Measurements from ENCODE around the gene PLXNA1.

DNA sequence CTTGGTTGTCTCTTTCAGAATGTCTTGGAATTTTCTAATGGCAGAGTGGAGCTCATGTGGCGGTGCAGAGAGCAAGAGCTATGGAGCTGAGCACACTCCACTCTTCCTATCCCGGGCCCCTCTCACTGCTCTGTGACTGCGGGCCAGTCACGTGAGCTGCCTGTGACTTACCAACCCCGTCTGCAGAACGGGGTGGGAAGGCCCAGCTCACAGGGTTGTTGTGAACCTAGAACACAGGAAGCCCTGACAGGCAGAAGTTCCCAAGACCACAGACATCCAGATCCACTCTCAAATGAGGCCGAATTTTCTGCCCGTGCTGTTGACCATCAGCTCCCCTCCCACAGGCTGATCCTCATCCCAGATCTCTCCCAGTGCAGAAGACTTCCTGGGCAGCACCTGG lies 35.5 kb upstream of the PLXNA1 start:
- TF ChIP-seq YY1 (IDR thresholded peaks at IDR 0.05; ENCODE audit: low read depth, low read length) (no peak), RAD21 (IDR thresholded peaks at IDR 0.05 in 1 of 2, conservative IDR thresholded peaks at IDR 0.05 in 1 of 2; ENCODE audit: low read depth in 2 of 2, low read length in 2 of 2) (no peak), POLR2AphosphoS5 (IDR thresholded peaks at IDR 0.05; ENCODE audit: low read depth, low read length) (no peak), POLR2A (IDR thresholded peaks at IDR 0.05; ENCODE audit: control extremely low read depth in 1 of 2, low read depth in 2 of 2, low read length in 2 of 2) (no peak), NRF1 (IDR thresholded peaks at IDR 0.05; ENCODE audit: low read depth, low read length) (no peak), KDM1A (IDR thresholded peaks at IDR 0.05; ENCODE audit: borderline replicate concordance, low read length) (no peak), BRCA1 (IDR thresholded peaks at IDR 0.05; ENCODE audit: low read depth, low read length) (no peak), SP1 (IDR thresholded peaks at IDR 0.05; ENCODE audit: low read depth, low read length) (no peak), EZH2 (IDR thresholded peaks at IDR 0.05; ENCODE audit: low read depth, low read length, severe bottlenecking) (no peak)
- TF ChIP-seq, protein P1, sequence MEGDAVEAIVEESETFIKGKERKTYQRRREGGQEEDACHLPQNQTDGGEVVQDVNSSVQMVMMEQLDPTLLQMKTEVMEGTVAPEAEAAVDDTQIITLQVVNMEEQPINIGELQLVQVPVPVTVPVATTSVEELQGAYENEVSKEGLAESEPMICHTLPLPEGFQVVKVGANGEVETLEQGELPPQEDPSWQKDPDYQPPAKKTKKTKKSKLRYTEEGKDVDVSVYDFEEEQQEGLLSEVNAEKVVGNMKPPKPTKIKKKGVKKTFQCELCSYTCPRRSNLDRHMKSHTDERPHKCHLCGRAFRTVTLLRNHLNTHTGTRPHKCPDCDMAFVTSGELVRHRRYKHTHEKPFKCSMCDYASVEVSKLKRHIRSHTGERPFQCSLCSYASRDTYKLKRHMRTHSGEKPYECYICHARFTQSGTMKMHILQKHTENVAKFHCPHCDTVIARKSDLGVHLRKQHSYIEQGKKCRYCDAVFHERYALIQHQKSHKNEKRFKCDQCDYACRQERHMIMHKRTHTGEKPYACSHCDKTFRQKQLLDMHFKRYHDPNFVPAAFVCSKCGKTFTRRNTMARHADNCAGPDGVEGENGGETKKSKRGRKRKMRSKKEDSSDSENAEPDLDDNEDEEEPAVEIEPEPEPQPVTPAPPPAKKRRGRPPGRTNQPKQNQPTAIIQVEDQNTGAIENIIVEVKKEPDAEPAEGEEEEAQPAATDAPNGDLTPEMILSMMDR (IDR thresholded peaks at IDR 0.05; ENCODE audit: control extremely low read depth in 1 of 3, insufficient read depth in 1 of 3, low read depth in 1 of 3, low read length in 3 of 3), result no peak
- TF ChIP-seq, protein P2, sequence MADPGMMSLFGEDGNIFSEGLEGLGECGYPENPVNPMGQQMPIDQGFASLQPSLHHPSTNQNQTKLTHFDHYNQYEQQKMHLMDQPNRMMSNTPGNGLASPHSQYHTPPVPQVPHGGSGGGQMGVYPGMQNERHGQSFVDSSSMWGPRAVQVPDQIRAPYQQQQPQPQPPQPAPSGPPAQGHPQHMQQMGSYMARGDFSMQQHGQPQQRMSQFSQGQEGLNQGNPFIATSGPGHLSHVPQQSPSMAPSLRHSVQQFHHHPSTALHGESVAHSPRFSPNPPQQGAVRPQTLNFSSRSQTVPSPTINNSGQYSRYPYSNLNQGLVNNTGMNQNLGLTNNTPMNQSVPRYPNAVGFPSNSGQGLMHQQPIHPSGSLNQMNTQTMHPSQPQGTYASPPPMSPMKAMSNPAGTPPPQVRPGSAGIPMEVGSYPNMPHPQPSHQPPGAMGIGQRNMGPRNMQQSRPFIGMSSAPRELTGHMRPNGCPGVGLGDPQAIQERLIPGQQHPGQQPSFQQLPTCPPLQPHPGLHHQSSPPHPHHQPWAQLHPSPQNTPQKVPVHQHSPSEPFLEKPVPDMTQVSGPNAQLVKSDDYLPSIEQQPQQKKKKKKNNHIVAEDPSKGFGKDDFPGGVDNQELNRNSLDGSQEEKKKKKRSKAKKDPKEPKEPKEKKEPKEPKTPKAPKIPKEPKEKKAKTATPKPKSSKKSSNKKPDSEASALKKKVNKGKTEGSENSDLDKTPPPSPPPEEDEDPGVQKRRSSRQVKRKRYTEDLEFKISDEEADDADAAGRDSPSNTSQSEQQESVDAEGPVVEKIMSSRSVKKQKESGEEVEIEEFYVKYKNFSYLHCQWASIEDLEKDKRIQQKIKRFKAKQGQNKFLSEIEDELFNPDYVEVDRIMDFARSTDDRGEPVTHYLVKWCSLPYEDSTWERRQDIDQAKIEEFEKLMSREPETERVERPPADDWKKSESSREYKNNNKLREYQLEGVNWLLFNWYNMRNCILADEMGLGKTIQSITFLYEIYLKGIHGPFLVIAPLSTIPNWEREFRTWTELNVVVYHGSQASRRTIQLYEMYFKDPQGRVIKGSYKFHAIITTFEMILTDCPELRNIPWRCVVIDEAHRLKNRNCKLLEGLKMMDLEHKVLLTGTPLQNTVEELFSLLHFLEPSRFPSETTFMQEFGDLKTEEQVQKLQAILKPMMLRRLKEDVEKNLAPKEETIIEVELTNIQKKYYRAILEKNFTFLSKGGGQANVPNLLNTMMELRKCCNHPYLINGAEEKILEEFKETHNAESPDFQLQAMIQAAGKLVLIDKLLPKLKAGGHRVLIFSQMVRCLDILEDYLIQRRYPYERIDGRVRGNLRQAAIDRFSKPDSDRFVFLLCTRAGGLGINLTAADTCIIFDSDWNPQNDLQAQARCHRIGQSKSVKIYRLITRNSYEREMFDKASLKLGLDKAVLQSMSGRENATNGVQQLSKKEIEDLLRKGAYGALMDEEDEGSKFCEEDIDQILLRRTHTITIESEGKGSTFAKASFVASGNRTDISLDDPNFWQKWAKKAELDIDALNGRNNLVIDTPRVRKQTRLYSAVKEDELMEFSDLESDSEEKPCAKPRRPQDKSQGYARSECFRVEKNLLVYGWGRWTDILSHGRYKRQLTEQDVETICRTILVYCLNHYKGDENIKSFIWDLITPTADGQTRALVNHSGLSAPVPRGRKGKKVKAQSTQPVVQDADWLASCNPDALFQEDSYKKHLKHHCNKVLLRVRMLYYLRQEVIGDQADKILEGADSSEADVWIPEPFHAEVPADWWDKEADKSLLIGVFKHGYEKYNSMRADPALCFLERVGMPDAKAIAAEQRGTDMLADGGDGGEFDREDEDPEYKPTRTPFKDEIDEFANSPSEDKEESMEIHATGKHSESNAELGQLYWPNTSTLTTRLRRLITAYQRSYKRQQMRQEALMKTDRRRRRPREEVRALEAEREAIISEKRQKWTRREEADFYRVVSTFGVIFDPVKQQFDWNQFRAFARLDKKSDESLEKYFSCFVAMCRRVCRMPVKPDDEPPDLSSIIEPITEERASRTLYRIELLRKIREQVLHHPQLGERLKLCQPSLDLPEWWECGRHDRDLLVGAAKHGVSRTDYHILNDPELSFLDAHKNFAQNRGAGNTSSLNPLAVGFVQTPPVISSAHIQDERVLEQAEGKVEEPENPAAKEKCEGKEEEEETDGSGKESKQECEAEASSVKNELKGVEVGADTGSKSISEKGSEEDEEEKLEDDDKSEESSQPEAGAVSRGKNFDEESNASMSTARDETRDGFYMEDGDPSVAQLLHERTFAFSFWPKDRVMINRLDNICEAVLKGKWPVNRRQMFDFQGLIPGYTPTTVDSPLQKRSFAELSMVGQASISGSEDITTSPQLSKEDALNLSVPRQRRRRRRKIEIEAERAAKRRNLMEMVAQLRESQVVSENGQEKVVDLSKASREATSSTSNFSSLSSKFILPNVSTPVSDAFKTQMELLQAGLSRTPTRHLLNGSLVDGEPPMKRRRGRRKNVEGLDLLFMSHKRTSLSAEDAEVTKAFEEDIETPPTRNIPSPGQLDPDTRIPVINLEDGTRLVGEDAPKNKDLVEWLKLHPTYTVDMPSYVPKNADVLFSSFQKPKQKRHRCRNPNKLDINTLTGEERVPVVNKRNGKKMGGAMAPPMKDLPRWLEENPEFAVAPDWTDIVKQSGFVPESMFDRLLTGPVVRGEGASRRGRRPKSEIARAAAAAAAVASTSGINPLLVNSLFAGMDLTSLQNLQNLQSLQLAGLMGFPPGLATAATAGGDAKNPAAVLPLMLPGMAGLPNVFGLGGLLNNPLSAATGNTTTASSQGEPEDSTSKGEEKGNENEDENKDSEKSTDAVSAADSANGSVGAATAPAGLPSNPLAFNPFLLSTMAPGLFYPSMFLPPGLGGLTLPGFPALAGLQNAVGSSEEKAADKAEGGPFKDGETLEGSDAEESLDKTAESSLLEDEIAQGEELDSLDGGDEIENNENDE (IDR thresholded peaks at IDR 0.05; ENCODE audit: insufficient replicate concordance, low read length), result no peak
- TF ChIP-seq, protein P3, sequence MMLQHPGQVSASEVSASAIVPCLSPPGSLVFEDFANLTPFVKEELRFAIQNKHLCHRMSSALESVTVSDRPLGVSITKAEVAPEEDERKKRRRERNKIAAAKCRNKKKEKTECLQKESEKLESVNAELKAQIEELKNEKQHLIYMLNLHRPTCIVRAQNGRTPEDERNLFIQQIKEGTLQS (IDR thresholded peaks at IDR 0.05; ENCODE audit: insufficient read depth, low read depth, low read length), result no peak

Data from H1 (cell line).